Right atrium auricular region (tissue), 2 donors: Measurements from ENCODE around the gene MINAR1. TPM values are rescaled to one million over a fixed set of nuclear protein-coding genes. Genes with fewer than 3 reads are reported as not detected.
A peak's percentile ranks its signal among the peaks of the same experiment; 100 is the strongest.

Source experiments
- DNase-seq: peaks from one replicate; pipeline ENCODE4 v3.0.0-alpha.2; 2019; ENCODE audit warnings: low spot score
- H3K27ac ChIP-seq, 2 donors: fragments of 200-600 bp; sonication (generic); 1 replicate in 1 of 2; 2 replicates in 1 of 2; pipeline ENCODE4 v1.5.1; 2016 to 2019
- H3K27me3 ChIP-seq, 2 donors: fragments of 200-600 bp; sonication (generic); one replicate each; pipeline versions ENCODE4 v1.5.1 to v1.6.0; 2017 to 2019
- H3K36me3 ChIP-seq: fragments of 200-600 bp; sonication (generic); one replicate; pipeline ENCODE4 v1.5.1; 2016
- H3K4me1 ChIP-seq, 2 donors: fragments of 200-600 bp; sonication (generic); one replicate each; pipeline versions ENCODE4 v1.5.1 to v1.6.0; 2017 to 2019
- H3K4me3 ChIP-seq, 2 donors: fragments of 200-600 bp; sonication (generic); 1 replicate in 1 of 2; 2 replicates in 1 of 2; pipeline ENCODE4 v1.5.1; 2017 to 2019; ENCODE audit warnings: mild to moderate bottlenecking in 1 of 2, moderate library complexity in 1 of 2
- H3K9me3 ChIP-seq, 2 donors: fragments of 200-600 bp; sonication (generic); one replicate each; pipeline ENCODE4 v1.5.1; 2019
- total RNA-seq, 2 donors: library from RNA; depleted of rRNA; stranded (reverse); fragments of >200 nt; gene quantifications; one replicate each; pipeline ENCODE4 v1.1.0, GENCODE V29; 2016
- TF ChIP-seq, protein P1 (sequence below), 2 donors: fragments of 200-600 bp; sonication (generic); IDR thresholded peaks; one replicate each; pipeline ENCODE4 v1.5.1; 2019; ENCODE audit warnings: antibody characterized with exemption in 2 of 2

Gene MINAR1, protein sequence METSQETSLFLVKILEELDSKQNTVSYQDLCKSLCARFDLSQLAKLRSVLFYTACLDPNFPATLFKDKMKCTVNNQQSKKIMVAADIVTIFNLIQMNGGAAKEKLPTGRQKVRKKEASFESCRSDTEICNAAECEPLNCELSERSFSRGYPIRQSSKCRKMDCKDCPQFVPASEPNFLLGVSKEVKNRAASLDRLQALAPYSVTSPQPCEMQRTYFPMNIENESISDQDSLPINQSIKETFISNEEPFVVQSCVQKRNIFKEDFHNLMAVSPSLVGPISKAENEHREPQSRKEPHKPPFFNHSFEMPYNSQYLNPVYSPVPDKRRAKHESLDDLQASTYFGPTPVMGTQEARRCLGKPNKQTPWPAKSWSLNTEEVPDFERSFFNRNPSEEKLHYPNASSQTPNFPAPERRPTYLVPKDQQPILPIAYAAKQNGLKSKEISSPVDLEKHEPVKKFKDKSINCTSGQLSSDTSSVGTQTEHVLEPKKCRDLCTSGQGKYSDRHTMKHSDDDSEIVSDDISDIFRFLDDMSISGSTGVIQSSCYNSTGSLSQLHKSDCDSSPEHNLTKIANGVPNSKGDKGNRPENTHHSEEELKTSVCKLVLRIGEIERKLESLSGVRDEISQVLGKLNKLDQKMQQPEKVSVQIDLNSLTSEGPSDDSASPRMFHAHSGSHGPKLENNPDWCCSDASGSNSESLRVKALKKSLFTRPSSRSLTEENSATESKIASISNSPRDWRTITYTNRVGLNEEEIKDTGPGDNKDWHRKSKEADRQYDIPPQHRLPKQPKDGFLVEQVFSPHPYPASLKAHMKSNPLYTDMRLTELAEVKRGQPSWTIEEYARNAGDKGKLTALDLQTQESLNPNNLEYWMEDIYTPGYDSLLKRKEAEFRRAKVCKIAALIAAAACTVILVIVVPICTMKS
- under 1 TPM; 0.07 to 0.20 TPM for total RNA-seq

DNA sequence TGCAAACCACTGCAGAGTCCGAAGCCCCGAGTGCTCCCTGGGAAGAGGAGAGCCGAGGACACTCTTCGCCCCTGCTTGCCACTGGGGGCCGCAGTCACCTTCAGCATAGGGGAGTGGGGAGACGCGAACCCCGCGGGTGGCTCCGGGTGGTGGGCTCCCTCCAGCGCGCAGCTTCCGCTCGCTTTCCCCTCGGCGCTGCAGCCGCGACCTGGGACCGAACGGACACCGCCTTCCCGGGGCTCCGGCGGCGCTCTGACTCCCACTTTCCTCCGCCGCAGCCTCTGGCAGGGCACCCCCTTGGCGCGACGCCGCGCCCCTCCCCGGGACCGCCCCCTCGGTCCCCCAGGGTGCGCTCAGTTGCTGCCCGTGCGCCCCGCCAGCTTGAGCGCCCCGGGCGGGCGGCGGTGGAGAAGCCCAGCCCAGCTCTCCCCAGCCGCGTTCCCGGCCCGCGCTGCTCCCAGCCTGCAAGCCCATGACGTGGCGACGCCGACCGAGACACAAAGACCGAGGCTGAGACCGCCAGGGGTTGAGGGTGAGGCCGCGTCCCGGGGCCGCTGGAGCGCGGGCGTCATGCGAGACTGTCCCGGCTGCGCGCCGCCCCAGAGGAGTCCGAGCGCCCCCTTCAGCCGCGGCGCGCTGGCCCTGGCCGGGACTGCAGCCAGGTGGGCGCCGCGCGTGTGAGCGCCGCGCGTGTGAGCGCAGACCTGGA is at the start of gene MINAR1:
Gene MINAR1 (plus strand): TSS at position 701 of the 709 bp plus-strand sequence. CDS start 23,812 bp downstream, outside the sequence.
- no peaks in the 10 kb centered on the region for H3K9me3 ChIP-seq
- TF ChIP-seq, protein P1, sequence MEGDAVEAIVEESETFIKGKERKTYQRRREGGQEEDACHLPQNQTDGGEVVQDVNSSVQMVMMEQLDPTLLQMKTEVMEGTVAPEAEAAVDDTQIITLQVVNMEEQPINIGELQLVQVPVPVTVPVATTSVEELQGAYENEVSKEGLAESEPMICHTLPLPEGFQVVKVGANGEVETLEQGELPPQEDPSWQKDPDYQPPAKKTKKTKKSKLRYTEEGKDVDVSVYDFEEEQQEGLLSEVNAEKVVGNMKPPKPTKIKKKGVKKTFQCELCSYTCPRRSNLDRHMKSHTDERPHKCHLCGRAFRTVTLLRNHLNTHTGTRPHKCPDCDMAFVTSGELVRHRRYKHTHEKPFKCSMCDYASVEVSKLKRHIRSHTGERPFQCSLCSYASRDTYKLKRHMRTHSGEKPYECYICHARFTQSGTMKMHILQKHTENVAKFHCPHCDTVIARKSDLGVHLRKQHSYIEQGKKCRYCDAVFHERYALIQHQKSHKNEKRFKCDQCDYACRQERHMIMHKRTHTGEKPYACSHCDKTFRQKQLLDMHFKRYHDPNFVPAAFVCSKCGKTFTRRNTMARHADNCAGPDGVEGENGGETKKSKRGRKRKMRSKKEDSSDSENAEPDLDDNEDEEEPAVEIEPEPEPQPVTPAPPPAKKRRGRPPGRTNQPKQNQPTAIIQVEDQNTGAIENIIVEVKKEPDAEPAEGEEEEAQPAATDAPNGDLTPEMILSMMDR (IDR thresholded peaks at IDR 0.05): peak in 1 of 2 donors; percentile 47

DNA sequence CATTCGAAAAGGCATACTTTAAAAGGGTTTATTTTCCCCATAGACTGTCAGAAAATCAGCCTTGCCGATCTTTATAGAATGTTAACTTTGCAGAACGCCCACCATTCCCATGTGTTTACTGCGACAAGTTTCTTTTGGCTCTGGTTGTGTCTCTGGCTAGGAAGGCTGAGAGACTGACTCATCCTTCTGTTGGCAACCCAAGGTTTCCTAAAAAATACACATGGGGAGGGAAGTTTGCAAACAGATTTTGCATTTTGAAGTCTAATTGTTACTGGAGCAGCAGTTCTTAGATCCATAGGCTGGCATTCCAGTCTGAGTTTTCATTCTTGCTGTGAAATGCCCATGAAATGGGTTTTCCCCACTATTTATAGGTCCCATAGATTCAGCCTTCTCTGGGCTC is 37.9 kb upstream of the MINAR1 start:
- Histone ChIP-seq H3K36me3 (no peaks in the 10 kb centered on the region), H3K9me3 (no peaks in the 10 kb centered on the region), H3K27me3 (no peaks in the 10 kb centered on the region), H3K4me1 (no peaks in the 10 kb centered on the region), H3K4me3 (no peak overlapping the region), H3K27ac (no peak overlapping the region)
- TF ChIP-seq, protein P1 (IDR thresholded peaks at IDR 0.05): no peak
- no peak for DNase-seq

More for the DNA sequence above, at the start of gene MINAR1:
- no peak within 1 kb of the TSS for H3K27ac ChIP-seq
- no peak for DNase-seq
- peaks cover 0 to 18% of the 10 kb centered on the region in 2 donors for H3K4me1 ChIP-seq
- H3K36me3 ChIP-seq: no peaks in the 10 kb centered on the region
- H3K4me3 ChIP-seq: peak within 1 kb of the TSS; percentile 28 to 50
- H3K27me3 ChIP-seq: peaks cover 0 to 17% of the 10 kb centered on the region in 2 donors

DNA sequence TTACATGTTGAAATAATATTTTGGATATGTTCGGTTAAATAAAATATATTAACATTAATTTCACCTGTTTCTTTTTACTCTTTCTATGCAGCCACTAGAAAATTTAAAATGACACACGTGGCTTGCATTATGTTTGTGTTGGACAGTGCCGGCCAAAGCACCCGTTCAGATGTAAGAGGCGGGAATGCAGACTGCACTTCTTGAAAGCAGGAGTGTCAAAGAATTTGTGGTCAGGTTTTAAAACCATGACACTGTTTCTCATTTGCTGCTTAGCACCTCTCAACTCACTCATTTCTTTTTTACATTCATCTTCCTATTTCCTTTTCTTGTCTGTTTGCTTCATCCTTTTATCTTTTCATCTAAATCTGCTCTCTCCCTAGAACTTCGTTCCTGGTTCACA is 35.3 kb upstream of the MINAR1 start:
- H3K9me3 ChIP-seq: no peaks in the 10 kb centered on the region
- no peaks in the 10 kb centered on the region for H3K36me3 ChIP-seq
- no peak overlapping the region for H3K27ac ChIP-seq
- no peaks in the 10 kb centered on the region for H3K27me3 ChIP-seq
- H3K4me3 ChIP-seq: no peak overlapping the region
- TF ChIP-seq, protein P1 (IDR thresholded peaks at IDR 0.05): no peak
- no peak for DNase-seq
- no peaks in the 10 kb centered on the region for H3K4me1 ChIP-seq

DNA sequence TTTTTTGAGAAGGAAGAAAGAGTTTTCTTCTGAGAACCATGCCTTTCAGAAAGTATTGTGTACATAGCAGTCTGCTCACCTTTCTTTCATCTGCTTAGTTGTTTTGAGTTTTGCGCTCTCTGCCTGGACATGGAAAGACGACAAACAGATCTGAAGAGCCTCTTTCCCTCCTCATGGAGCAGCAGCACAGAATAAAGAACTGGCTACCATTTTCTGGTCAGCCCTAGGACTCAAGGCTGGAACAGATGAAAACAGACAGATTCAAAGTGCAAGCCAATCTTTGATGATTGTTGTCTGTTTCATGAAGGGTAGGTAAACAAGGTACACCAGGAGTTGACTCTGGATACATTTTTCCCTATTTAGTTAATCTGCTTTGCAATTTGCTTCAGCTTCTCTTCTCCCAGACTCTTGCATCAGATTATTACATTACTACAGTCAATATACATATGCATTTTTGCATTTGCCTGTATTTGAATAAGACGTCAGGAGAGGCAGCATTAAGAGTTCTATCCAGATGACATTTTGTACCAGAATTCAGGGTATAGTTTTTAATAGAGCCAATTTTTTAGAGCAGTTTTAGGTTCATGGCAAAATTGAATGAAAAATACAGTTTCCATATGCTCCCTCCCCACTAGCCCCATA is 34.7 kb upstream of the MINAR1 start:
- no peaks in the 10 kb centered on the region for H3K9me3 ChIP-seq
- TF ChIP-seq, protein P1 (IDR thresholded peaks at IDR 0.05): no peak

DNA sequence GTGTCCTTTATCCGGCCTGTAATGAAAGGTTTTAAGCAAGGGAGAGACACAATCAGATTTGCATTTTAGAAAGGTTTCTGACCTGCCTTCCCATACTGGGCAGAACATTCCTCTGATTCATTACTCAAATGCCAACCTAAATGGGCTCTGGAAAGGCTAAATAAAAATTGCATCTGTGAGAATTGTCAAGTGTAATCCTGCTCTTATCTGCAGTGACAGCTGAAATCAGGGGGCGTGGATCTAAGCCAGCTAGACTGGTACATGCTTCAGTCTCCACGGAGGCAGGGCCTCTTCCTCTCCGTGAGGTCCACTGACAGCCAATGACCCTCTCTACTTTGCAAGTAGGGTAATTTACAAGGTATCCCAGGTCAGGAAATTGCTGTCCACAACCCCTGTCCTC is 32.5 kb upstream of the MINAR1 start:
- Histone ChIP-seq H3K9me3 (no peaks in the 10 kb centered on the region), H3K27me3 (no peaks in the 10 kb centered on the region), H3K36me3 (no peaks in the 10 kb centered on the region), H3K27ac (no peak overlapping the region), H3K4me1 (no peaks in the 10 kb centered on the region), H3K4me3 (no peak overlapping the region)
- no peak for DNase-seq
- TF ChIP-seq, protein P1 (IDR thresholded peaks at IDR 0.05): no peak

More for the DNA sequence above, 34.7 kb upstream of the MINAR1 start:
- no peak for DNase-seq
- H3K4me3 ChIP-seq: no peak overlapping the region
- H3K4me1 ChIP-seq: no peaks in the 10 kb centered on the region
- H3K27me3 ChIP-seq: no peaks in the 10 kb centered on the region
- H3K36me3 ChIP-seq: no peaks in the 10 kb centered on the region
- H3K27ac ChIP-seq: no peak overlapping the region
